ENCODE results near the gene LRP1B. TPM values are rescaled to one million over a fixed set of nuclear protein-coding genes. Genes with fewer than 3 reads are reported as not detected.

Gene LRP1B
- polyA plus RNA-seq, 2 of the 4 experiments (the other 2 are of a cell fraction), result 0.03 TPM; not detected in 1

GRCh38 chr2:141063406-141063805, 1067.4 kb downstream of the LRP1B start:
- ChIA-PET POLR2A (no interaction called here), CTCF (no interaction called here)
- Histone ChIP-seq H3K4me3 (no peak overlapping the region), H3K4me1 (no peaks in the 10 kb centered on the region), H3K4me2 (no peak overlapping the region), H3K27ac (no peak overlapping the region), H3K9me3 (no peaks in the 10 kb centered on the region)
- FAIRE-seq (no peak), DNase-seq (ENCODE audit: low read depth in 1 of 2, low spot score in 1 of 2) (no peak), ATAC-seq (no peak)
- TF ChIP-seq PBX3 (IDR thresholded peaks at IDR 0.05), result no peak
- TF ChIP-seq HOXB13 (CRISPR knock-in tag; IDR thresholded peaks at IDR 0.05; ENCODE audit: low read depth), result no peak
- TF ChIP-seq RAD21 (conservative IDR thresholded peaks at IDR 0.05 in 1 of 2, IDR thresholded peaks at IDR 0.05 in 1 of 2), result no peak
- TF ChIP-seq SMC3 (IDR thresholded peaks at IDR 0.05), result no peak
- no peak for TF ChIP-seq MYC (IDR thresholded peaks at IDR 0.05; ENCODE audit: borderline replicate concordance, low read length)
- no peak for TF ChIP-seq ATOH8 (CRISPR knock-in tag; IDR thresholded peaks at IDR 0.05; ENCODE audit: low read depth)
- no peak for TF ChIP-seq ZNF302 (CRISPR knock-in tag; IDR thresholded peaks at IDR 0.05)
- TF ChIP-seq RARB (CRISPR knock-in tag; IDR thresholded peaks at IDR 0.05), result no peak
- TF ChIP-seq ZC3H11A (IDR thresholded peaks at IDR 0.05), result no peak
- TF ChIP-seq PHF8 (IDR thresholded peaks at IDR 0.05; ENCODE audit: borderline replicate concordance, low read depth), result no peak
- TF ChIP-seq FOXS1 (CRISPR knock-in tag; IDR thresholded peaks at IDR 0.05), result no peak
- TF ChIP-seq EP300 (IDR thresholded peaks at IDR 0.05), result no peak
- TF ChIP-seq FOSB (CRISPR knock-in tag; IDR thresholded peaks at IDR 0.05), result no peak
- TF ChIP-seq RNF2 (IDR thresholded peaks at IDR 0.05; ENCODE audit: borderline replicate concordance, low read depth), result no peak
- TF ChIP-seq EHF (CRISPR knock-in tag; IDR thresholded peaks at IDR 0.05), result no peak
- 78% methylated on average over 4 of the region's 4 CpGs for WGBS (ENCODE audit: missing lambda C conversion rate)

- no peaks in the 10 kb centered on the region for H3K9me3 ChIP-seq
- no peak overlapping the region for H3K4me3 ChIP-seq
- FAIRE-seq (no peak), ATAC-seq (no peak), DNase-seq (ENCODE audit: low read depth in 1 of 2, low spot score in 1 of 2) (no peak)
- WGBS (ENCODE audit: missing lambda C conversion rate), result 26% methylated on average over 1 of the region's 1 CpG
- no peak overlapping the region for H3K4me2 ChIP-seq
- ChIA-PET CTCF (no interaction called here), POLR2A (no interaction called here)
- TF ChIP-seq FOSB (CRISPR knock-in tag; IDR thresholded peaks at IDR 0.05), result no peak
- TF ChIP-seq BCL3 (IDR thresholded peaks at IDR 0.05), result no peak
- TF ChIP-seq HEYL (CRISPR knock-in tag; IDR thresholded peaks at IDR 0.05), result no peak
- TF ChIP-seq CBX2 (IDR thresholded peaks at IDR 0.05; ENCODE audit: borderline replicate concordance, low read depth), result no peak
- no peak for TF ChIP-seq CEBPB (IDR thresholded peaks at IDR 0.05)
- no peak for TF ChIP-seq NR3C1 (IDR thresholded peaks at IDR 0.05)
- TF ChIP-seq HMGXB4 (CRISPR knock-in tag; IDR thresholded peaks at IDR 0.05; ENCODE audit: borderline replicate concordance), result no peak
- no peak for TF ChIP-seq MAX (IDR thresholded peaks at IDR 0.05)
- TF ChIP-seq FOXS1 (CRISPR knock-in tag; IDR thresholded peaks at IDR 0.05), result no peak
- TF ChIP-seq JUN (IDR thresholded peaks at IDR 0.05), result no peak
- TF ChIP-seq CHD2 (IDR thresholded peaks at IDR 0.05; ENCODE audit: low read length, partially characterized antibody), result no peak
- no peak for TF ChIP-seq HOXA7 (CRISPR knock-in tag; IDR thresholded peaks at IDR 0.05)
- TF ChIP-seq NPAS2 (CRISPR knock-in tag; IDR thresholded peaks at IDR 0.05; ENCODE audit: borderline replicate concordance), result no peak
- no peak for TF ChIP-seq NFE2L2 (conservative IDR thresholded peaks at IDR 0.05; ENCODE audit: low read length)
- no peak for TF ChIP-seq RARB (CRISPR knock-in tag; IDR thresholded peaks at IDR 0.05)
- no peak for TF ChIP-seq ZC3H11A (IDR thresholded peaks at IDR 0.05)
- no peak for TF ChIP-seq RAD21 (conservative IDR thresholded peaks at IDR 0.05 in 1 of 2, IDR thresholded peaks at IDR 0.05 in 1 of 2)
- no peak for TF ChIP-seq ELK1 (IDR thresholded peaks at IDR 0.05; ENCODE audit: low read depth, low read length)
- TF ChIP-seq KDM5A (IDR thresholded peaks at IDR 0.05), result no peak
- TF ChIP-seq RFX5 (IDR thresholded peaks at IDR 0.05), result no peak
- H3K4me1 ChIP-seq, result no peaks in the 10 kb centered on the region
- H3K27ac ChIP-seq, result no peak overlapping the region
Observed at GRCh38 chr2:141062443-141062842, 1068.4 kb downstream of the LRP1B start.

Data from A549 (cell line).